Measurements from ENCODE around the gene ALG8.
"Not testable (repeated sequence)": the region's sequence is repeated elsewhere in the genome, so short reads cannot be mapped to it uniquely, and the experiment has no call there.

ALG8 gene

GRCh38 chr11:78067704-78068103, 71.7 kb downstream of the ALG8 start:
- no peak for DNase-seq

DNA sequence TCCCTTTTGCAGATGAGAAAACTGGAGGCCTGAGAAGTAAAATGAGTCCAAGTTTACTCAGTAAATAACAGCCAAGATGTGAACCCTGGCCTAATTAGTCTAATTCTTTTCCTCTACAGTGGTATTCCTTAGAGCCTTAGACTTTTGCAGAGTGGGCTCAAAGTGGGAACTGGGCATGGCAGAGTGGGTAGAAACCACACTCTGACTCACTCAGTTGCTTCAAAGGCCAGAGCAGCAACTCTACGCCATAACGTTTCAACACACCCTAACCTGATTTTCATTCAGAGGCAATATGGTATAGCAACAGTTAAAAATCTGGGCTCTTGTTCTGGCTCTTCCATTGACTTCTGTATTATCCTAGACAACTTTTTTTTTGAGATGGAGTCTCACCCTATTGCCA, 73.0 kb downstream of the ALG8 start:
- DNase-seq = no peak

- no peak for DNase-seq
Measured at GRCh38 chr11:78065203-78065602, 74.2 kb downstream of the ALG8 start.

GRCh38 chr11:78063440-78064181, 75.8 kb downstream of the ALG8 start, which contains the start of gene THRSP:
Gene THRSP, plus strand, starts transcription at chr11:78063861. Its CDS starts 21 bp downstream, at chr11:78063882.
- DNase-seq = no peak

- DNase-seq = no peak
Measured at GRCh38 chr11:78062671-78063070, 76.8 kb downstream of the ALG8 start.

DNA sequence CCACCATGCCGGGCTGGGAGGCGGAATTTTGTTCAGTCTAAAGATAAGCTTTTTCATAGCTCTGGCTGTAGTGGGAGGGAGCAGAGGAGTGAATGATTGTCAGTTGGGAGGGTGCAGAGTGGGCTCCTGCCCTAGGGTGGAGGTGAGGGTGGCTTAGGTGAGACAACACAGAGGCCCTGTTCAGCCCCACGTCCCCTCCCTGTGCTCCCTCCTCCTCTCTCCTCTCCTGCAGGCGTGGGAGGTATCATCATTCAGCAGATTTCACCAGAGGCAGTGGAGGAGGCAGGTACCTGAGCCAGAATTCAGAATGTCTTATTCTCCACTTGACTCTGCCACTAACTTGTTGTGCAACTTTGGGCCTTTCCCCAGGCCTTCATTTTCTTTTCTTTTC, 77.5 kb downstream of the ALG8 start:
- DNase-seq = no peak

GRCh38 chr11:78061088-78061920, 78.1 kb downstream of the ALG8 start:
- DNase-seq = no peak

- no peak for DNase-seq
Measured at GRCh38 chr11:78060533-78060932, 78.9 kb downstream of the ALG8 start.

DNA sequence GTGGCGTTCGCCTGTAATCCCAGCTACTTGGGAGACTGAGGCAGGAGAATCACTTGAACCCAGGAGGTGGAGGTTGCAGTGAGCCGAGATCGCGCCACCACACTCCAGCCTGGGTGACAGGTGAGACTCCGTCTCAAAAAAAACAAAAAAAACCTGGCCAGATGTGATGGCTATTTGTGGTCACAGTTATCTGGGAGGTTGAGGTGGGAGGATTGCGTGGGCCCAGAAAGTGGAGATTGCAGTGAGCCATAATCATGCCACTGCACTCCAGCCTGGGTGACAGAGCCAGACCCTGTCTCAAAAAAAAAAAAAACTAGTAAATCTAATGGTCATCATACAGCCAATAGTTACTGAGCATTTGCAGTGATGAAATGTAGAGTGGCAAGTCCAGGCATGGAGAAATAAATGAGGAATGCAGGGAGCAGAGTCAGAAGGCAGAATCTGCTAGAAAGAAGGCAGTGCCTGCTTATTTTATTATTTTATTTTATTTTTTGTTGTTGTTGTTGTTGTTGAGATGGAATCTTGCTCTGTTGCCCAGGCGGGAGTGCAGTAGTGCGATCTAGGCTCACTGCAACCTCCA, 79.6 kb downstream of the ALG8 start:
- DNase-seq = not testable (repeated sequence)

DNA sequence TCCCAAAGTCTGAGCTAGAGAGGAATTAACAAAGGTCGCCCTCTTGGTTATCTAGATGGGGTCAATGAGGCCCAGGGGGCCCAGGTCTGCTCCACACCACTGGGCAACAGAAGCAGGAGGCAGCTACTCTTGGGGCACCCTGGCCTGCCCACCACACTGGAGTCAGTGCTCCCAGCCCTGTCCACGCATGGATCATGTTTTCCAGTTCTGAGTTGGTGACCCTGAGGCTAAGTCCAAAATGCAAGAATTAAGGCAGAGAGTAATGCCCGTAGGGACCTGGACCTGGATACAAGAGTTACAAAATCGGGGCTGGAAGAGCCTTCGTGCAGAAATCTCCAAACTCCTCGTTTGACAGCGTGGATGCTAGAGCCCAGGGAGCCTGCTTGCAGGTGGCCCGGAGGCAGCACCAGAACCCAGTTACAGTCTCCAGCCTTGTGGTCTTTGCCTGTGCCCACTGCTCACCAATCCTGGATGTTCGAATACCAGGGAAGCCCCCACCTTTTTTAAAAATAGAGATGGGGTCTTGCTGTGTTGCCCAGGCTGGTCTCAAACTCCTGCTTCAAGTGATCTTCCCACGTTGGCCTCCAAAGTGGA, 81.9 kb downstream of the ALG8 start:
- no peak for DNase-seq

GRCh38 chr11:78056093-78056492, 83.3 kb downstream of the ALG8 start:
- no peak for DNase-seq

- DNase-seq = no peak
Measured at GRCh38 chr11:78054971-78055370, 84.5 kb downstream of the ALG8 start.

GRCh38 chr11:78050964-78051831, 88.2 kb downstream of the ALG8 start:
- no peak for DNase-seq

All from NCI-H2081 treated with DMSO at 0.1 percent for 48 hours (cell line).